Keratinocyte (primary cell): ENCODE results near the gene PRRT3. TPM values are rescaled to one million over a fixed set of nuclear protein-coding genes. Genes with fewer than 3 reads are reported as not detected.

Experiments used
- DNase-seq: peaks from one replicate; pipeline ENCODE4 v3.0.0-alpha.2; 2011; ENCODE audit warnings: low read depth, missing footprints, low spot score
- FAIRE-seq: peaks from 2 replicates; lab custom pipeline; 2011; peaks lifted over from hg19 to GRCh38; lab: Jason Lieb, UNC
- H2AFZ ChIP-seq: 2 replicates; pipeline ENCODE4 v1.6.0; 2012; ENCODE audit warnings: low read length, control low read depth, inconsistent platforms; ENCODE audit not compliant: control insufficient read depth
- H3K27ac ChIP-seq: 2 replicates; pipeline ENCODE4 v1.5.1; 2011; ENCODE audit warnings: low read length; ENCODE audit not compliant: control insufficient read depth, insufficient read depth
- H3K27me3 ChIP-seq: 3 replicates; pipeline ENCODE4 v1.6.0; 2011; ENCODE audit warnings: low read length; ENCODE audit not compliant: control insufficient read depth, insufficient read depth; ENCODE audit errors: extremely low read depth
- H3K36me3 ChIP-seq, 2 experiments: 2 replicates in 1 of 2; 3 replicates in 1 of 2; pipeline ENCODE4 v1.5.1; 2011; ENCODE audit warnings: low read length in 2 of 2, mild to moderate bottlenecking in 1 of 2; ENCODE audit not compliant: control insufficient read depth in 2 of 2, insufficient read depth in 2 of 2; ENCODE audit errors: extremely low read depth in 1 of 2
- H3K4me1 ChIP-seq: 3 replicates; pipeline ENCODE4 v1.5.1; 2011; ENCODE audit warnings: low read length; ENCODE audit not compliant: control insufficient read depth, insufficient read depth; ENCODE audit errors: extremely low read depth
- H3K4me2 ChIP-seq: 3 replicates; pipeline ENCODE4 v1.6.0; 2011; ENCODE audit warnings: low read depth, low read length; ENCODE audit not compliant: control insufficient read depth, insufficient read depth; ENCODE audit errors: extremely low read depth
- H3K4me3 ChIP-seq, 3 experiments: fragments of 200-600 bp in 1 of 3; sonication (generic) in 1 of 3; 2 replicates in 2 of 3; 3 replicates in 1 of 3; pipeline ENCODE4 v1.5.1; 2011 to 2016; ENCODE audit warnings: low read length in 3 of 3, mild to moderate bottlenecking in 3 of 3, control low read depth in 2 of 3, inconsistent platforms in 1 of 3, low read depth in 1 of 3, mixed read lengths in 1 of 3, mixed run types in 1 of 3, moderate library complexity in 1 of 3; ENCODE audit not compliant: control insufficient read depth in 2 of 3, insufficient read depth in 2 of 3; ENCODE audit errors: extremely low read depth in 1 of 3
- H3K79me2 ChIP-seq: 2 replicates; pipeline ENCODE4 v1.6.0; 2012; ENCODE audit warnings: low read length; ENCODE audit not compliant: control insufficient read depth, insufficient read depth
- H3K9ac ChIP-seq: 3 replicates; pipeline ENCODE4 v1.6.0; 2011; ENCODE audit warnings: low read length; ENCODE audit not compliant: control insufficient read depth, insufficient read depth; ENCODE audit errors: extremely low read depth
- H3K9me1 ChIP-seq: 3 replicates; pipeline ENCODE4 v1.6.0; 2011; ENCODE audit warnings: low read length; ENCODE audit not compliant: control insufficient read depth, insufficient read depth; ENCODE audit errors: extremely low read depth
- H3K9me3 ChIP-seq: 2 replicates; pipeline ENCODE4 v1.5.1; 2012; ENCODE audit warnings: low read depth, low read length; ENCODE audit not compliant: control insufficient read depth
- H4K20me1 ChIP-seq: 3 replicates; pipeline ENCODE4 v1.6.0; 2011; ENCODE audit warnings: low read length; ENCODE audit not compliant: control insufficient read depth, insufficient read depth; ENCODE audit errors: extremely low read depth
- CTCF ChIP-seq, 3 experiments: IDR thresholded peaks in 1 of 3; conservative IDR thresholded peaks in 1 of 3; optimal IDR thresholded peaks in 1 of 3; 2 replicates in 2 of 3; 3 replicates in 1 of 3; pipeline versions ENCODE3 to v1.5.1; 2011; ENCODE audit warnings: low read length in 3 of 3, mild to moderate bottlenecking in 3 of 3, moderate library complexity in 2 of 3, control low read depth in 1 of 3, inconsistent platforms in 1 of 3; ENCODE audit not compliant: insufficient read depth in 2 of 3; ENCODE audit errors: extremely low read depth in 1 of 3
- EZH2 ChIP-seq: IDR thresholded peaks from one replicate; pipeline ENCODE4 v1.6.1; 2012; ENCODE audit warnings: inconsistent platforms, mild to moderate bottlenecking, low read length, moderate library complexity
- dilution Hi-C: fragments of 300-500 bp; cut with MboI; formaldehyde crosslinking; loops from one replicate; pipeline ENCODE4 v1.7.0; 2020; ENCODE audit warnings: low sequenced_read_pairs; ENCODE audit not compliant: extremely low pct_ligation_motif_present
- polyA plus RNA-seq, 5 experiments: library from polyadenylated mRNA; depleted of rRNA in 3 of 5; stranded (reverse) in 3 of 5; stranded (forward) in 1 of 5; unstranded in 1 of 5; fragments of >200 nt; gene quantifications; 1 replicate in 1 of 5; 2 replicates in 3 of 5; 3 replicates in 1 of 5; pipeline versions ENCODE4 v1.2.1 to v1.2.3, GENCODE V29; 2011 to 2012; ENCODE audit warnings: missing spikeins in 2 of 5, low read depth in 1 of 5, low replicate concordance in 1 of 5

The PRRT3 gene
- polyA plus RNA-seq, 1 donor (not counting 4 experiments of a cell fraction or from before 2014, with no cell fraction given) = 0.22 TPM

GRCh38 chr3:9934993-9935392, 17.2 kb downstream of the PRRT3 start:
- FAIRE-seq (no peak), DNase-seq (no peak)
- Histone ChIP-seq H4K20me1 (no peaks in the 10 kb centered on the region), H3K79me2 (peaks cover 4% of the 10 kb centered on the region), H3K9me1 (no peaks in the 10 kb centered on the region), H3K4me3 (peak overlapping the region in 2 of 3 experiments; percentile 78 to 89), H3K27ac (no peak overlapping the region), H2AFZ (no peak overlapping the region), H3K4me2 (peak overlapping the region; percentile 90), H3K27me3 (no peaks in the 10 kb centered on the region), H3K36me3 (peaks cover 8 to 10% of the 10 kb centered on the region in 2 experiments), H3K4me1 (peaks cover 17% of the 10 kb centered on the region), H3K9me3 (no peaks in the 10 kb centered on the region), H3K9ac (no peak overlapping the region)
- no peak for TF ChIP-seq CTCF (optimal IDR thresholded peaks at IDR 0.05 in 1 of 3, IDR thresholded peaks at IDR 0.05 in 1 of 3, conservative IDR thresholded peaks at IDR 0.05 in 1 of 3; ENCODE audit: extremely low read depth in 1 of 3, insufficient read depth in 2 of 3, low read length in 3 of 3)
- TF ChIP-seq EZH2 = no peak
- dilution Hi-C loops = no loop called here

GRCh38 chr3:9934235-9934621, 18.0 kb downstream of the PRRT3 start:
- no peaks in the 10 kb centered on the region for H3K9me3 ChIP-seq
- H3K79me2 ChIP-seq = peaks cover 4% of the 10 kb centered on the region
- no peaks in the 10 kb centered on the region for H3K9me1 ChIP-seq
- H3K36me3 ChIP-seq = peaks cover 8 to 10% of the 10 kb centered on the region in 2 experiments
- H2AFZ ChIP-seq = peak overlapping the region; percentile 94
- H3K27ac ChIP-seq = peak overlapping the region; percentile 90
- H3K4me1 ChIP-seq = peaks cover 17% of the 10 kb centered on the region
- TF ChIP-seq EZH2 (no peak), CTCF (optimal IDR thresholded peaks at IDR 0.05 in 1 of 3, IDR thresholded peaks at IDR 0.05 in 1 of 3, conservative IDR thresholded peaks at IDR 0.05 in 1 of 3; ENCODE audit: extremely low read depth in 1 of 3, insufficient read depth in 2 of 3, low read length in 3 of 3) (peak in 2 of 3 experiments; percentile 15 to 25)
- dilution Hi-C loops = no loop called here
- H3K4me3 ChIP-seq = peak overlapping the region; percentile 78 to 91 (median 89)
- H3K9ac ChIP-seq = peak overlapping the region; percentile 85
- no peaks in the 10 kb centered on the region for H4K20me1 ChIP-seq
- FAIRE-seq = no peak
- no peaks in the 10 kb centered on the region for H3K27me3 ChIP-seq
- no peak for DNase-seq
- peak overlapping the region; percentile 90 for H3K4me2 ChIP-seq
